ENCODE data around the gene CD3G. TPM values are rescaled to one million over a fixed set of nuclear protein-coding genes. Genes with fewer than 3 reads are reported as not detected.
A peak's percentile ranks its signal among the peaks of the same experiment; 100 is the strongest.

CD3G gene
- total RNA-seq, 2 donors from 2014 or later, result not detected

DNA sequence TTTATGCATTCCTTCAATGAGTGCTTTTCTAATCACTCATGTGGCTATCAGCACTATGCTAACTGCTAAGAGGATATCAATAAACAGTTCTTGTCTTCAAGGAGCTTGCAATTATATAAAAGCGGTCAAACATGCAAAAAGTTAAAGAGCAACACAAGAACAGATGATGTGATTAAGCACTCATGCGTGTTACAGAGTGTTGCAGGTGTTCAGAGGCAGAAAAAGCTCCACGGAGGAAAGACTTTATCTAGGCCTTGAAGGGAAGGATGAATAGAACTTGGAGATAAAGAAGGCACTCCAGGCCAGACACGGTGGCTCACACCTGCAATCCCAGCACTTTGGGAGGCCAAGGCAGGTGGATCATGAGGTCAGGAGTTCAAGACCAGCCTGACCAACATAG is 26.0 kb upstream of the CD3G start:
- Histone ChIP-seq H3K27me3 (no peaks in the 10 kb centered on the region), H3K36me3 (replicated peaks in 1 of 2; ENCODE audit: insufficient read depth in 1 of 2, low read depth in 2 of 2) (no peaks in the 10 kb centered on the region), H3K4me3 (no peak overlapping the region), H3K27ac (no peak overlapping the region), H3K9me3 (no peaks in the 10 kb centered on the region), H3K4me1 (peaks cover 36% of the 10 kb centered on the region)
- no peak for TF ChIP-seq POLR2A (IDR thresholded peaks at IDR 0.05)
- TF ChIP-seq, protein P1, sequence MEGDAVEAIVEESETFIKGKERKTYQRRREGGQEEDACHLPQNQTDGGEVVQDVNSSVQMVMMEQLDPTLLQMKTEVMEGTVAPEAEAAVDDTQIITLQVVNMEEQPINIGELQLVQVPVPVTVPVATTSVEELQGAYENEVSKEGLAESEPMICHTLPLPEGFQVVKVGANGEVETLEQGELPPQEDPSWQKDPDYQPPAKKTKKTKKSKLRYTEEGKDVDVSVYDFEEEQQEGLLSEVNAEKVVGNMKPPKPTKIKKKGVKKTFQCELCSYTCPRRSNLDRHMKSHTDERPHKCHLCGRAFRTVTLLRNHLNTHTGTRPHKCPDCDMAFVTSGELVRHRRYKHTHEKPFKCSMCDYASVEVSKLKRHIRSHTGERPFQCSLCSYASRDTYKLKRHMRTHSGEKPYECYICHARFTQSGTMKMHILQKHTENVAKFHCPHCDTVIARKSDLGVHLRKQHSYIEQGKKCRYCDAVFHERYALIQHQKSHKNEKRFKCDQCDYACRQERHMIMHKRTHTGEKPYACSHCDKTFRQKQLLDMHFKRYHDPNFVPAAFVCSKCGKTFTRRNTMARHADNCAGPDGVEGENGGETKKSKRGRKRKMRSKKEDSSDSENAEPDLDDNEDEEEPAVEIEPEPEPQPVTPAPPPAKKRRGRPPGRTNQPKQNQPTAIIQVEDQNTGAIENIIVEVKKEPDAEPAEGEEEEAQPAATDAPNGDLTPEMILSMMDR (IDR thresholded peaks at IDR 0.05), result no peak
- 53 to 70% methylated on average over 4 of the region's 4 CpGs for WGBS, 2 donors
- no peak for DNase-seq
- no peak for ATAC-seq
- intact Hi-C loops (cut with DNase I), result no loop called here

DNA sequence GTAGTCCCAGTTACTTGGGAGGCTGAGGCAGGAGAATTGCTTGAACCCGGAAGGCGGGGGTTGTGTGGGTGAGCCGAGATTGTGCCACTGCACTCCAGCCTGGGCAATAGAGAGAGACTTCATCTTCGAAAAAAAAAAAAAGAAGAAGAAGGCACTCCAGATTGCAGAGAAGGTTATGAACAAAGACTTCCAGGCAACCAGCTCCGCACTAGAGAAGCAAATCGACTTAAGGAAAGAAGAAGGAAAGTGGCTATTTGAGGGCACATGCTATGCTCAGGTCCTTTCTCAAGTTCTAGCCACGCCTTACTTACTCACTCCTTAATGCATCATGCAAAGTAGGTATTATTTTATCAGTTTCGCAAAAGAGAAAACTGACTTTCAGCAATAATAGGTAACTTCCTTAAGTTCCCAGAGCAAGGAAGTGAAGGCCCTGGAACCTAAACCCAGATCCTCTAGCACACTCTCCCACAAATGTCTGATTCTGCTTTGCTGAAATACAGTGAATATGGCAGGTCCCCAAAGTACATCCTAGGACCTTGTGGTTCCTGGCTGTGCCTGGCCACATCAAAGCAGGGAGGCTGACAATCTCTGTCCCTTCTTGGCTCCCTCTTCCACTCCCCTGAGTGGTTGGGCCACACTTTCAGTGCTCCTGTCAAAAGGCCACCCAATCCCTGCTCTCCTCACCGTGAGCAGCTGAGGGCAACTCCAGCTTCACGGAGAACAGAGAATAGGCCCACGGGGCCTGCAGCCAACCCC is 25.4 kb upstream of the CD3G start:
- H3K27me3 ChIP-seq, result no peaks in the 10 kb centered on the region
- no peaks in the 10 kb centered on the region for H3K9me3 ChIP-seq
- TF ChIP-seq, protein P1 (IDR thresholded peaks at IDR 0.05), result no peak
- TF ChIP-seq POLR2A (IDR thresholded peaks at IDR 0.05), result no peak
- peak overlapping the region in 1 of 4 donors; percentile 46 for H3K27ac ChIP-seq
- H3K4me1 ChIP-seq, result peaks cover 36% of the 10 kb centered on the region
- WGBS, 2 donors, result 75 to 87% methylated on average over 11 of the region's 11 CpGs
- DNase-seq (no peak), ATAC-seq (no peak)
- no peaks in the 10 kb centered on the region for H3K36me3 ChIP-seq (replicated peaks in 1 of 2; ENCODE audit: insufficient read depth in 1 of 2, low read depth in 2 of 2)
- intact Hi-C loops (cut with DNase I), result no loop called here
- no peak overlapping the region for H3K4me3 ChIP-seq

- TF ChIP-seq, protein P1 (IDR thresholded peaks at IDR 0.05), result no peak
- no peak for TF ChIP-seq POLR2A (IDR thresholded peaks at IDR 0.05)
- H3K9me3 ChIP-seq, result no peaks in the 10 kb centered on the region
- no peaks in the 10 kb centered on the region for H3K36me3 ChIP-seq (replicated peaks in 1 of 2; ENCODE audit: insufficient read depth in 1 of 2, low read depth in 2 of 2)
- peak in 1 of 4 donors; percentile 28 for DNase-seq
- no peak for ATAC-seq
- peaks cover 32% of the 10 kb centered on the region for H3K4me1 ChIP-seq
- H3K27ac ChIP-seq, result peak overlapping the region in 1 of 4 donors; percentile 46
- H3K27me3 ChIP-seq, result no peaks in the 10 kb centered on the region
- WGBS, 2 donors, result 56 to 79% methylated on average over 1 of the region's 1 CpG
- intact Hi-C loops (cut with DNase I), result no loop called here
- H3K4me3 ChIP-seq, result no peak overlapping the region
These were observed 24.8 kb upstream of the CD3G start for GRCh38 chr11:118319337-118319707.

DNA sequence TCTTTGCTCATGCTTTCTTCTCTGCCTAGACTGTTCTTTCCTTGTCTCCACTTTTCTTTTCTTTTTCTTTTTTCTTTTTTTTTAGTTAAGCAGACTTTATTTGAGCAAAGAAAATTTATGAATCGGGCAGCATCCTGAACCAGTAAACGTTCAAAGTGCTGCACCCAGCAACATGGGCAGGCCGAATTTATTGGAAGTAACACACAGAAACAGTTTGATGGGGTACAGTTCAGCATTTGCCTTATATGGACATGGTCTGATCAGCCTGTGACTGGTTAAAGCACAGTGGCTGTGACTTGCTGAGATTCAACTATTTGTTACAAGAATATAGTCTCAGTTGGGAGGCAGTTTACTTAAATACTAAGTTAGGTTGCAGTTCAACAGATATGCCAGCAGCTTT is 23.6 kb upstream of the CD3G start:
- DNase-seq (no peak), ATAC-seq (no peak)
- Histone ChIP-seq H3K36me3 (replicated peaks in 1 of 2; ENCODE audit: insufficient read depth in 1 of 2, low read depth in 2 of 2) (no peaks in the 10 kb centered on the region), H3K27ac (no peak overlapping the region), H3K9me3 (no peaks in the 10 kb centered on the region), H3K4me1 (peaks cover 23% of the 10 kb centered on the region), H3K4me3 (no peak overlapping the region), H3K27me3 (no peaks in the 10 kb centered on the region)
- 94 to 96% methylated on average over 3 of the region's 3 CpGs for WGBS, 2 donors
- TF ChIP-seq, protein P1 (IDR thresholded peaks at IDR 0.05), result no peak
- TF ChIP-seq POLR2A (IDR thresholded peaks at IDR 0.05), result no peak
- intact Hi-C loops (cut with DNase I), result no loop called here
